DMS 273 treated with DMSO at 0.1 percent for 48 hours (cell line): ENCODE results near the gene DDX39A.

Experiments used
- DNase-seq: peaks from one replicate; lab custom pipeline; 2025; lab: John Stamatoyannopoulos, UW

Gene DDX39A

GRCh38 chr19:14434543-14435319, 15.6 kb upstream of the DDX39A start:
- no peak for DNase-seq

- DNase-seq = no peak
Measured at GRCh38 chr19:14433554-14434501, 14.7 kb upstream of the DDX39A start.

GRCh38 chr19:14432791-14433553, 13.8 kb upstream of the DDX39A start, which contains the start of gene PKN1:
Gene PKN1, plus strand, starts transcription at chr19:14433306. Its CDS starts 216 bp downstream, at chr19:14433522.
- no peak for DNase-seq

- no peak for DNase-seq
Measured at GRCh38 chr19:14430712-14431111, 11.6 kb upstream of the DDX39A start.

- DNase-seq = no peak
Measured at GRCh38 chr19:14428882-14429416, 9.8 kb upstream of the DDX39A start.

GRCh38 chr19:14427461-14427860, 8.3 kb upstream of the DDX39A start:
- no peak for DNase-seq

- no peak for DNase-seq
Measured at GRCh38 chr19:14425696-14426138, 6.6 kb upstream of the DDX39A start.

- DNase-seq = no peak
Measured at GRCh38 chr19:14418856-14419105, 360 bp downstream of the DDX39A start.

- DNase-seq = no peak
Measured at GRCh38 chr19:14416817-14417231, 2.3 kb downstream of the DDX39A start.

- DNase-seq = no peak
Measured at GRCh38 chr19:14414926-14415690, 4.0 kb downstream of the DDX39A start.

GRCh38 chr19:14413693-14414181, 5.4 kb downstream of the DDX39A start:
- no peak for DNase-seq

GRCh38 chr19:14412996-14413692, 6.0 kb downstream of the DDX39A start:
- no peak for DNase-seq

GRCh38 chr19:14412324-14412995, 6.7 kb downstream of the DDX39A start:
- DNase-seq = no peak

GRCh38 chr19:14411938-14412245, 7.2 kb downstream of the DDX39A start:
- no peak for DNase-seq

- DNase-seq = no peak
Measured at GRCh38 chr19:14411161-14411937, 7.8 kb downstream of the DDX39A start.

- DNase-seq = no peak
Measured at GRCh38 chr19:14410091-14411051, 8.8 kb downstream of the DDX39A start.

GRCh38 chr19:14409146-14410023, 9.8 kb downstream of the DDX39A start:
- DNase-seq = no peak
